NCI-H1436 treated with DMSO at 0.1 percent for 48 hours (cell line): Measurements from ENCODE around the gene ITIH2.
"Not testable (repeated sequence)": the region's sequence is repeated elsewhere in the genome, so short reads cannot be mapped to it uniquely, and the experiment has no call there.

Experiments used
- DNase-seq: peaks from one replicate; lab custom pipeline; 2025; lab: John Stamatoyannopoulos, UW

ITIH2 gene

DNA sequence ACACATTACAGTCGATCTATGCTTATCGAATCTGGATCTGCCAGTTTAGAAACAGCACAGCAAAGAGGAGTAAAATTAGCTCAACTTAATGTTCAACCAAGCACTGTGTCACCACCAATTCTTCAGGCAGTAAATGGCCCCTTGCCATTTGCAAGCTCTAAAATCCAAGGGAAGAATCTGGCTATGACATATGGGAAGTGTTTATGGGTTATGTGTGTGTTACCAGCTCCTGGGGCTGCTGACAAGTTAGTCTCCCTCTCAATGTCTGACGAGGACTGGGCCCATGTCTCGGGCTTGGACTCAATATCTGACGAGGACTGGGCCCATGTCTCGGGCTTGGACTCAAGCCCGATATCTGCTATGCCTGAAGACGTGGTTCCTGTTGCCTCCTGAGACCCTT is 5.7 kb upstream of the ITIH2 start:
- no peak for DNase-seq

DNA sequence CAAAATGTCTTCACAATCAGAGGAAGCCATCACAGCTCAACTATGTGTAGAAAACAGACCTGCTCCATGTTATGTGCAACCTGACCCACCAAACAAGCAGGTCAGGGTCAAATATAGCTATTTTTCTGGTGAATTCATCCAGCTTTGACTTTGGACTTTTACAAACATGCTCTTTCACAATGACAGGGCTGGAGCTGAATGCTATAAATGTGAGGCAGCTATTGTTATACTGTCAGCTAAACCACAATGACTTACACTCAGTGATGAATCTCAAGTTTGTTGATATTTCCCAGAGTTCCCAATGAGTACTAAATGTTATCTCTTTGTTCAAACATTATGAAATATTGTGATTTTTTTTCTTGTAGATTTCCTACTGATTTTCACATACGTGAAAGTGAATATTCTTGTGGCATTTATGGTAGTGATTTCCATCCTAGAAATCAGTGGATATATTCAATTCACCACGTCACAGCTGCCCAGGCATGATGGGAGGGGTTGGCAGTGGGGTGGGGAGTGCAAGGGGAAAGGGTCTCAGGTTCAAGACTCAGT is 2.5 kb upstream of the ITIH2 start:
- DNase-seq: no peak

DNA sequence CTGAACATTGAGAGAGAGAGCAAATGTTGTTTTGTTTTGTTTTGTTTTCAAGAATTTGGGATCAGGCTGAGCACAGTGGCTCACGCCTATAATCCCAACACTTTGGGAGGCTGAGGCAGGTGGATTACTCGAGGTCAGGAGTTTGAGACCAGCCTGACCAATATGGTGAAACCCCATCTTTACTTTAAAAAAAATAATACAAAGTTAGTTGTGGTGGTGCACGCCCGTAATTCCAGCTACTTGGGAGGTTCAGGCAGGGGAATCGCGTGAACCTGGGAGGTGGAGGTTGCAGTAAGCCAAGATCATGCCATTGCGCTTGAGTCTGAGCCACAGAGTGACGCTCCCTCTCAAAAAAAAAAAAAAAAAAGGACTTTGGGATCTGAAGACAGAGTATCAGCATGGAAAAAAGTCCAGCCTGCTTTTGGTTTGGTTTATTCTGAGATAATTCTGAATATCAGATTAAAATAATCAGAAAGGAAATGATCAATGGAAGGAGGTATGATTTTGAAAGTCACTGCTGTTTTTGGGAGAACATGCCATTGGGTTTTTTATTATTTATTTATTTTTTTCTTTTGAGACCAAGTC is 1.9 kb upstream of the ITIH2 start:
- DNase-seq: no peak

DNA sequence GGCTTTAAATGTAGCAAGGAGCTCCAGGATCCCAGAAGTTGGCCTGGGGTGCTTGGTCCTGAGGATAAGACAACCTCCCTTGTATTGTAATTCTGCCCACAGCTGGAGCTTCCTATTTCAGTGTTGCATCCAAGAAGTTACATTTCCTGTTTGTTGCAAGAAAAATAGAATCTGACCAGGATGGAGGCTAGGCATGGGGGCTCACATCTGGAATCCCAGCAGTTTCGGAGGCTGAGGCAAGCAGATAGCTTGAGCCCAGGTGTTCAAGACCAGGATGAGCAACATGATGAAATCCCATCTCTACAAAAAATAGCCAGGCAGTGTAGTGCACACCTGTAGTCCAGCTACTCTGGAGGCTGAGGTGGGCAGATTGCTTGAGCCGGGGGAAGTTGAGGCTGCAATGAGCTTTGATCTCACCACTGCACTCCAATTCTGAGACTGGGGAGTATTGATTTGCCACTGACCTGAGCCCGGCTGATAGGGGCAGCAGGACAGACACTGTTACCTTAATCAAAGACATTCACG is 766 bp upstream of the ITIH2 start:
- no peak for DNase-seq

DNA sequence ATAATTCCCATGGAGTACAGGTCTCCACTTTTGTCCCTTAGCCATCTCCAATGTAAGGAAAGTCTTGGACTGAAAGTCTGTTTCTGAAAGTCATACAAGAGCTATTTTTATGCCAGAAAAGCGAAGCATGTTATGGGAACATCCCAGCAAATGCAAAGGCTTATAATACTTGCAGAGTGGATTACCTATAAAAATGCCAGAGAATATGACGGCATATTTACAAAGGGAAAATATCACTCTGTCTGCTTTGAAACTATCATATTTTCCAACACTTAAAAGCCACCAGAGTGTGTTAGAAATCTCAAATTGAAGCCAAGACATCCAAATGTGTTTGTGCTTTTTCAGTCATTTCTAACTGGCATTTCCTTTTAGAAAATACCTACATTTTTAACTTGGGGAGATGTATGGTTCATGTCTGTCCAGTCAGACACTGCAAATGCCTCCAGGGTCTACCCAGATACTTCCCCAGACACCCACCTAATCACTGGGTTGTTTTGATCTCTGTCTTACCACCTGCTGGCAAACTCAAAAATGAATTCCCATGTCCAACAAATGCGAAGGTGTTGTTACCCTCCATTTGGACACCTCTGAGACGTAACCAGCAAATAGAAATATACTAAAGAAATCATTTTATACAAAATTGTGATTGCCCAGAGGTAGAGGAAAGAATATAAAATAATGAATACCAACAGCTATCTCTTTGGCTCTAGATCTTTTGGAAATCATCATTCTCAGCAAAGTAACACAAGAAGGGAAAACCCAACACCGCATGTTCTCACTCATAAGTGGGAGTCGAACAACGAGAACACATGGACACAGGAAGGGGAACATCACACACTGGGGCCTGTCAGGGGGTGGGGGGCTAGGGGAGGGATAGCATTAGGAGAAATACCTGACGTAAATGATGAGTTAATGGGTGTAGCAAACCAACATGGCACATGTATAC is 1.2 kb downstream of the ITIH2 start:
- DNase-seq: no peak

DNA sequence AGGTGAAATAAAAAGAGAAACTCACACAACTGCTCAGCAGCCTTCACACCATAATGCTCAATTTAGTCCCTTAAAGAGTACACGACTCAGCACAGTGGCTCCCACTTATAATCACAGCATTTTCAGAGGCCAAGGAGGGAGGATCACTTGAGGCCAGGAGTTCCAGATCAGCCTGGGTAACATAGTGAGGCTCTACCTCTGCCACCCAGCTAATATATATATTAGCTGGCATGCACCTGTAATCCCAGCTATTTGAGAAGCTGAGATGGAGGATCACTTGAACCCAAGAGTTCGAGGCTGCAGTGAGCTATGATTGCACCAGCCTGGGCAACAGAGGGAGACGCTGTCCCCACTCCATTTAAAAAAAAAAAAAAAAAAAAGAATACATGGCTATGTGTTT is 2.2 kb downstream of the ITIH2 start:
- no peak for DNase-seq

DNA sequence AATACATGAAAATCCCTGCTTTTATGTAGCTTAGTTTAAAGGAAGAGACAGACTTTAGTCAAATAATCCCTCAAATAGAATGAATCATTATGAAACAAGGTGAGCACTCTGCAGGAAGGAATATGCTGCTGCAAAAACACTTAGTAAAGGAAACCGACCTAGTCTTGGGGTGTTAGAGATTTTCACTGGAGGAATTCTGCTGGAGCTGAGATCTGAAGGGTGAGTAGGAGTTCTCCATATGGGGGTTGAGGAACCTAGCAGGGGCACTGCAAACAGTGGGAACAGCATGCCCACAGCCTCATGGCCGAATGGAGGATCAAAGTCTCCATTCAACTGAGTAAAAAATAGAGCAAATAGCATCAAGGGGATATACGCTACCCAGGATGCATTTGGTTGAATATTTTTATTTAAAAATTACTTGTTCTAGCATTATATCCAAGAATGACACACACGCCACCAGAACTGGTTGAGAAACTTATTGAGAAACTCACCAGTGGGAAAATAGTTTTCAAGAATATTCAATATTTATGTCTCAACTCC is 3.5 kb downstream of the ITIH2 start:
- no peak for DNase-seq

DNA sequence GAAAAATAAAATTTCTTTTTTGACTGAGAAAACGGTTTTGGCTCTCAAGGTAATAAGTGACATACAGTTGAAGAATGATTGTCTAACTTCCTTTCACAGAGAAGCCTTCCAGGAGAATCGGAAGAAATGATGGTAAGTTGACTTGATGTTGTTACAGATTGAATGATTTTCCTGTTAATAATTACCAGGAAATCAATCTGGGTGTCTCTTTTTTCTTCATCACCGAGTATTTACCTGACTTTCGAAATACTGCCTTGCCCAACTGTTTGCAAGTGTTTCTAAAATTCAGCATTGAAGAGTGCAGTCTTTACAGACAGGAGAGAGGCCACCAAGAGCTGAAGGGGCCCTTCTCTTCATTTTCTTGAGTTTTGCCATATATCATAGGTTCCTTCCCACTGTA is 4.0 kb downstream of the ITIH2 start:
- no peak for DNase-seq

DNA sequence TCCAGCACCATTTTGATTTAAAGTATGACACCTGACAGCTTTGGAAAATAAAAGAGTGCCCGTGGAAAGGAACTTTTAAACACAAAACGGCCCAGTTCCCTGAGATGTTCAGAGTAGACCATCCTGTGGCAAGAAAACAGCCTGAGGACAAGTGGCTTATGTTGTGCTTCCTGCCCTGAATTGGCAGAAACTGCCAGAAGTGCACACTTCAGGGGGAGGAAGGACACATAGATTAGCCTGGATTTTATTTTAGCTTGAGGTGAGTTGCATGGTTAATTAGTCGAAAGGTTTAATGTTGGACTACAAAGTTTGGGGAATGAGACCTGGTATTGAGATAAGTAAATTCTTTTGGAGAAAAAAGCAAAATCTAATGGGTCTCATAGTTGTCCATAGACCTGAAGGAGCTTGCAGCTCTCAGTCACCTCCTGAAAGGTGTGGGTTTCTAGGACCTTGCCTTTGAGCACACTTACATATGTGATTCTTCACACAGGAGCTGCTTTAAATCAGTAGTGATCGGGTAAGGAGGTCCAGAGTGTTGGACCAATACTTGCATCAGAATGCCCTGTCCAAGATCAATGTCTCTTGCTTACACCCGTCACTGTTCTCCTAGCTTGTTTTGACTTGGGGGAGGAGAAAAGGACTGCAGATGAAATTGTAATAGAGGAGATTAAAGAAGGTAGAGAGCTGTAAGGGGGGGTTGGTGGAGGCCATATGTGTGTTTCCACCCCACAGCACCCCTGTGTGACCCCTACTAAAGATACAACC is 4.9 kb downstream of the ITIH2 start:
- DNase-seq: no peak

DNA sequence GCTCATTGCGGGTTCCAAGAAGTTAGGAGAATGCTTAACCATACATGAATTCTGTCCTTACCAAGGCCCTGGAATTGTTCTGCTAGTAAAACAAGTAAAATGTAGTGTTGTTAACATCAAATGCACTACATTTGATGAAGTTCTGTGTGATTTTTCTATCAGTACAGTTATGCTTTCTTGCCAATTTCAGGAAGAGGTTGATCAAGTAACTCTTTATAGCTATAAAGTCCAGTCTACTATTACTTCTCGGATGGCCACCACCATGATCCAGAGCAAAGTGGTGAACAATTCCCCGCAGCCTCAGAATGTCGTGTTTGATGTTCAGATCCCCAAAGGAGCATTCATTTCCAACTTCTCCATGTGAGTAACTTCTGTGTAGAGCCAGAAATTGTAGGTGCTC is 5.7 kb downstream of the ITIH2 start:
- no peak for DNase-seq

DNA sequence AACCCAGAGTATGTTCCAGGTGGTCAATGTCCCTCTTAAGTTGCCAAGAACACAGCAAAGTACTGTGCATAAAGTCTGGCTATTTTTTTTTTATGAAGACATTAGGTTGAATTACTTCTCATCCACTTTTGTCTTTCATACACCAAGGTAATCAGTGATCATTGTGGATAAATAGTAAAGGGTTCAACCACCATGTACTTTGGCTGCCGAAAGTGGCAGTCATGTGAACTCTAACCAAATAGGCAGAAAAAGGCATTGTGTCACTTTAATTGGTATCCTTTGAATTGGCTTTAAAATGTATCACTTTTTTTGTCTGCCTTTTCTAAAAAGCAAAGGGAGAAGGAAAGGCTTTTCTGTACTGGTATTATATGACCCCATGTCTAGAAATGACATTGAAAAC is 7.3 kb downstream of the ITIH2 start:
- no peak for DNase-seq

DNA sequence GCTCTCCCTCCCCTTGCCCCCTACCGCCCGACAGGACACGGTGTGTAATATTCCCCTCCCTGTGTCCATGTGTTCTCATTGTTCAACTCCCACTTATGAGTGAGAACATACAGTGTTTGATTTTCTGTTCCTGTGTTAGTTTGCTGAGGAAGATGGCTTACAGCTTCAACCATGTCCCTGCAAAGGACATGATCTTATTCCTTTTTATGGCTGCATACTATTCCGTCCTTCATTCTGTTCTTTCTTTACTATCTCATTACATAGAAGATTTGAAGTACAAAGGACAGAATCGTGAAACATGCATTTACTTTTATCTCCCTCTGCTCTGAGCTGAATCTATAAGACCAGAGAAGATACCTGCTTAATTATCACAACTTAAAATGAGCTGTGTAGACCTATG is 8.0 kb downstream of the ITIH2 start:
- DNase-seq: not testable (repeated sequence)

DNA sequence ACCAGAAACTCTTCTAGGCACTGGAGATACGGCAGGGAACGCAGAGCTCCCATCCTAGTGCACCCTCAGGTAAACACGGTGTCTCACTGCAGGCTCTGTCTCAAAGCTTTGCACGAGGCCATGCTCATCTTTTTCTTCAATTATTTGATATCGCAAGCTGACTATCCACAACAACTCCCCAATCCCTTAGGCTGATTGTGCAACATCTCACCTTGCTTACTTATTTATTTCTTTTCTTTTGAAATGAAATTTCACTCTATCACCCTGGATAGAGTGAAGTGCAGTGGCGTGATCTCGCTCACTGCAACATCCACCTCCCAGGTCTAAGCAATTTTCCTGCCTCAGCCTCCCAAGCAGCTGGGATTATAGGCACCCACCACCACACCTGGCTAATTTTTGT is 12.4 kb downstream of the ITIH2 start:
- DNase-seq: no peak

DNA sequence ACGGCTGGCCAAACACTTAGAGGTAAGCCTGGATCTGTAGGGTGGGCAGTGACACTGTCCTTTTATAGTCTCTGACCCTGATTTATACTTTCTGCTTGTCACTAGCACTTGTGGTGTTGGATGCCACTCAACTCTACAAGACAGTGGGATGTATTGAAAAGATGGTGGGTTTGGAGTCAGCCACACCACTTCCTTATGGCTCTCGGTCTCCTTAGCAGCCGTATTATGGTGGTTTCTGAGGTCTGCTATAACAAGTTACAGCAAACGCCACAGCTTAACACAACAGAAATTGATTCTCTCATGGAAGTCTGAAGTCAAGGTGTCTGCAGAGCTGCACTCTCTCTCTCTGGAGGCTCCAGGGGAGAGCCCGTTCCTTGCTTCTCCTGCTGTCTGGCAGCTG is 14.7 kb downstream of the ITIH2 start:
- no peak for DNase-seq

DNA sequence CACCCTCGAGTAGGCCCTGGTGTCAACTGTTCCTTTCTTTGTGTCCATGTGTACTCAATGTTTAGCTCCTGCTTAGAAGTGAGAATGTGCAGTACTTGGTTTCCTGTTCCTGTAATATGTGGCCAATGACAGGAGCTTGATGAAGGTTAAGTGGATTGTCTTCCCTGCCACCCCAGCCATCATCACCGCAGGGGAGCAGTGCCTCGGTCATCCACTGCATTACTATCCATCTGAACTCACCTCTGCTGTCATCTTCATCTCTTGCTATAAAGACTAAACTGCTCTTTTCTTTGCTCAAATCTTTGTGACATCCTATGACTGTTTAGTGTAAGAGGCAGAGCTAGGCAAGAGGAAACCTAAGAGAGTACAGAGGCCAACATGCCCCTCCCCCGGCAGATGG is 15.6 kb downstream of the ITIH2 start:
- no peak for DNase-seq

DNA sequence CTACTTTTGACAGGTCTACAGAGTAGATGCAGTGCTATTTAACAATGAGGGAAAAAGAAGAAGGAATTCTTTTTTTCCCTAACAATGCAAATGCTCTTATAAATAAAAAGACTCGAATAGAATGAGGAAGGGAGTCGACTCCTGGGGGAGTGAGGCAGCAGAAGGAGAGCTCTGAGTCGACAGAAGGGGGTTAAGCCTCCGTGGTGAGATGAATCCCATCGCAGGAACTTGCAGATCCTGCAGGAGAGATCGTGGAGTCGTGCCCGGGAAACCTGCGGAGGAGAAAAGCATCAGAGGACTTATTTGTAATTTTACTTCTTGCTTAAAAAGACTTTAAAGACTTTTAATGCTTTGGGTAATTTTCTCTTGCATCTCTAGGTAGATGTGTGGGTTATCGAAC is 17.4 kb downstream of the ITIH2 start:
- no peak for DNase-seq

DNA sequence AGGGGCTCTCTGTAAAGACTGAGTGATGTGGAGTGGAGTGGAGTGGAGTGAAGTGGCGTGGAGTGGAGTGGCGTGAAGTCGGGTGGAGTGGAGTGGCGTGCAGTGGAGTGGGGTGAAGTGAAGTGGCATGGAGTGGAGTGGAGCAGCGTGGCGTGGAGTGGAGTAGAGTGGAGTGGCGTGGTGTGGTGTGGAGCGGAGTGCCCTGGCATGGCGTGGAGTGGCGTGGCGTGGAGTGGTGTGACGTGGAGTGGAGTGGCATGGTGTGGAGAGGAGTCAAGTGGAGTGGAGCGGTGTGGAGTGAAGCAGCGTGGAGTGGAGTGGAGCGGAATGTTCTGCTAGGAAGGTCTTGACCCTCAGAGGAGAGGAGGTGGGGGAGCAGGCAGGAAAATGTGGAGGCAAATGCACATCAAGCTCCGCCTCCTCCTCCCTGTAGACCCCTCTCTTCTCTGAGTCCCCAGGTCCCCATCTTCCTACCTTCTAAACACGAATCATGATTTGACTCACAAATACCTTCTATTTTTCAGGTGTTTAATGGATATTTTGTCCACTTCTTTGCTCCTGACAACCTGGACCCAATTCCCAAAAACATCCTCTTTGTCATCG is 19.9 kb downstream of the ITIH2 start:
- no peak for DNase-seq

DNA sequence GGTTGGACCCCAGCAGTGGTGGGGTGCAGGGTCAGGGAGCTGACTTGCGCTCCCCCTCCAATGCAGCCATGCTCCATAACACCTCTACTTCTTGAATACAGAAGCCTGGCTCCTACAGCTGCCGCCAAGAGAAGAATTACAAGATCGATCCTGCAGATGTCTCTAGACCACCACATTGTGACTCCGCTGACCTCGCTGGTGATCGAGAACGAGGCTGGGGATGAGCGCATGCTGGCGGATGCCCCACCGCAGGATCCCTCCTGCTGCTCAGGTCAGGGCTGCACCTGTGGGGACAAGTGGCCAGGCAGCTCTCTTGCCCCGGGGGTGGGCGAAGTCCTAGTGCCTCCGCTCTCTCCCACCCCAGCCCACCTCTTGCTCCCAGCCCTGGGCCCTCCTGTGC is 31.7 kb downstream of the ITIH2 start:
- DNase-seq: no peak

DNA sequence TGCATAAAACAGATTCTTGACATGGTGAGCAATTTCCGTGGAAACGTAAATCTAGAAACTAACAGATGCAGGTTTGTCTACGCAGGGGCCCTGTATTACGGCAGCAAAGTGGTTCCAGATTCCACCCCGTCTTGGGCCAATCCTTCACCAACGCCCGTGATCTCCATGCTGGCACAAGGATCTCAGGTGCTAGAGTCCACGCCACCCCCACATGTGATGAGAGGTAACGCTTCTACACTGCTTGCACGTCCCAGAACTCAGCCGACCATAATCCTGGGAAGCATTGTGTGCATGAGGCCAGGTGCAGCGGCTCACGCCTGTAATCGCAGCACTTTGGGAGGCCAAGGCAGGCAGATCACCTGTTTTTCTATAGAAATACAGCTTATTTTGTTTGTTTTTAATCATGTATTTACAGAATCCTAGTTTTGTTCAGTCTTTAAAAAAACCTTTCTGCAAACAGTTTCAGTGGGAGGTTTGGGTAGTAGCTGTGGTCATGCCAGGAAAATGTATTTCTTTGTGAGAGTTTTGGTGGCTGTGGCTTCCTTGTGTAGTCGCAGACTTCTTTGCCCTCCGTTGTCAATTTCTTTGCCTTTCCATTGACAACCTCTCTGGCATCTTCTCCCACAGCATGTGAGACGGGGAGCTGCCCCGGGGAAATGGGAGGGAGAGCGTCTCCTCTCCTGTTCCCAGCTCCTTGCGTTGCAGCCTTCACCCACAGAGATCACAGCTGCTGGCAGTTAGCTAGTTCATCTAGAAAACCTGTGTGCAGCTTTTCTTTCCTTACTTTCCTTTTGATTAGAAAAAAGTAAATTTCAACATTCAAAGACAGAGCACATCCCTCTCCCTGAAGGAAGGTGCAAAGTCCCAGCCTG is 35.7 kb downstream of the ITIH2 start:
- no peak for DNase-seq

DNA sequence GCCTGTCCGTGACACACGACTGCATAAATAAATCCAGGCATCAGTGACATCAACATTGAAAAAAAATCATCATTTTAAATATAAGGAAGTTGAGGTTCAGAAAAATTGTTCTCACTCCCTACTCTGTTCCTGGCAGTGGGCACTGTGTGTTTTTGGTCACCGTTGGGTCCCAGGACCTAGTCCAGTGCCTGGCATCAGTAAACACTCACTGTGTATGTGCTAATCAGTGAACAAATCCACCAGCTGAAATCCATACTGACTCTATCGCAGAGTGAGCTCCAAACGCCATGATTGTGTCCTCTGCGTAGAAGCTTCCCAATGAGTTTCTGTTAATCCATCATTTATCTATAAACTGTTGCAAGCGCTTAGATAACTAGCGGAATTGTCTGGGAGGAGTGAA is 41.2 kb downstream of the ITIH2 start:
- DNase-seq: no peak

DNA sequence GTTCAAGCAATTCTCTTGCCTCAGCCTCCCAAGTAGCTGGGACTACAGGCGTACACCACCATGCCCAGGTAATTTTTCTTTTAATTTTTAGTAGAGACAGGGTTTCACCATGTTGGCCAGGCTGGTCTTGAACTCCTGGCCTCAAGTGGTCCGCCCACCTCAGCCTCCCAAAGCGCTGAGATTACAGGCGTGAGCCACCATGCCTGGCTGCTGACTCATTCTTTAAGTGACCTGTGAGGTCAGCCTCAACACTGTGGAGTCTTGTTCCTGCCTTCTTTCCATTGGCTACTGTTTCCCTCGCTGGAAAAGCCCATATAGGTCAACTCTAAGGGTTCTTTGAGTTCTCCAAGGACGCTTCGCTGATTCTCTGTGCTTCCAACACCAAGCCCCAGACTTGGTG is 45.5 kb downstream of the ITIH2 start:
- not testable (repeated sequence) for DNase-seq
